Stimulated activated naive B cell treated with anti-CD40 and anti-IgM and Interleukin-4, amounts not matched to agents 10 μg/mL and 1 μg/mL and 100 μg/mL, for 72 hours (primary cell): ENCODE data around the gene IQCK.

Source experiments
- ATAC-seq, 2 donors: fragments of 150-1000 bp; cut with Tn5 transposase; replicated peaks; 2 replicates each; pipeline ENCODE4 v1.10.0; 2021; ENCODE audit warnings: moderate library complexity in 1 of 2
- DNase-seq: peaks from one replicate; pipeline ENCODE4 v3.0.0; 2021
- H3K27ac Mint-ChIP-seq: one replicate; pipeline ENCODE4 v1.8.0; 2022; ENCODE audit warnings: mild to moderate bottlenecking, mixed read lengths
- H3K27me3 Mint-ChIP-seq, 2 donors: one replicate each; pipeline ENCODE4 v1.8.0; 2022; ENCODE audit warnings: mixed read lengths in 2 of 2
- H3K36me3 Mint-ChIP-seq, 2 donors: one replicate each; pipeline ENCODE4 v1.8.0; 2022; ENCODE audit warnings: mixed read lengths in 2 of 2, mild to moderate bottlenecking in 1 of 2
- H3K4me1 Mint-ChIP-seq, 2 donors: one replicate each; pipeline ENCODE4 v1.8.0; 2022; ENCODE audit warnings: mixed read lengths in 2 of 2, mild to moderate bottlenecking in 1 of 2
- H3K4me3 Mint-ChIP-seq, 2 donors: one replicate each; pipeline ENCODE4 v1.8.0; 2022; ENCODE audit warnings: mild to moderate bottlenecking in 2 of 2, mixed read lengths in 2 of 2, moderate library complexity in 1 of 2
- H3K9me3 Mint-ChIP-seq, 2 donors: one replicate each; pipeline ENCODE4 v1.8.0; 2022; ENCODE audit warnings: mixed read lengths in 2 of 2, mild to moderate bottlenecking in 1 of 2

Gene IQCK

DNA sequence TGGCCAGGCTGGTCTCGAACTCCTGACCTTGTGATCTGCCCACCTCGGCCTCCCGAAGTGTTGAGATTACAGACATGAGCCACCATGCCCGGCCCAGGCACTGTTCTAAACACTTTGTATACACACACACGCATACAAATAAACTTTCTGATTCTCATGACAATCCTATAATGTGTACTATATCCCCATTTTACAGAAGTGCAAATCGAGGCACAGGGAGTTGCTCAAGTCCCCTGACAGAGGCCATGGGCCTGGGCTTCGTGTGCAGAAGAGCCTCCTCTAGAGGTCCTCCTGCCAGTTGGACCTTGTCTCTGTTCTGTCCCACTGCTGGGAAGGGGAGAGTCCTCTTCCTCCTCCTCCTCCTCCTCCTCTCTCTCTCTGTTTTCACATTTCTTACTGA lies 176.5 kb downstream of the IQCK start:
- no peak overlapping the region for H3K27ac Mint-ChIP-seq
- peaks cover 24% of the 10 kb centered on the region in 2 donors for H3K27me3 Mint-ChIP-seq
- no peaks in the 10 kb centered on the region for H3K9me3 Mint-ChIP-seq
- DNase-seq (no peak), ATAC-seq (no peak)
- no peaks in the 10 kb centered on the region for H3K36me3 Mint-ChIP-seq
- peaks cover 2 to 6% of the 10 kb centered on the region in 2 donors for H3K4me1 Mint-ChIP-seq
- H3K4me3 Mint-ChIP-seq, result no peak overlapping the region

GRCh38 chr16:19896951-19897350 lies 178.9 kb downstream of the IQCK start:
- Mint-ChIP-seq H3K4me1 (peaks cover 2 to 6% of the 10 kb centered on the region in 2 donors), H3K36me3 (no peaks in the 10 kb centered on the region), H3K27me3 (peaks cover 24 to 28% of the 10 kb centered on the region in 2 donors), H3K9me3 (no peaks in the 10 kb centered on the region), H3K27ac (no peak overlapping the region), H3K4me3 (no peak overlapping the region)
- ATAC-seq (no peak), DNase-seq (no peak)

- Mint-ChIP-seq H3K36me3 (no peaks in the 10 kb centered on the region), H3K27ac (no peak overlapping the region), H3K9me3 (peaks cover 2 to 4% of the 10 kb centered on the region in 2 donors), H3K27me3 (peaks cover 23 to 28% of the 10 kb centered on the region in 2 donors), H3K4me3 (no peak overlapping the region), H3K4me1 (peaks cover 2 to 6% of the 10 kb centered on the region in 2 donors)
- no peak for ATAC-seq
- no peak for DNase-seq
These were observed 180.1 kb downstream of the IQCK start for GRCh38 chr16:19898166-19898565.

DNA sequence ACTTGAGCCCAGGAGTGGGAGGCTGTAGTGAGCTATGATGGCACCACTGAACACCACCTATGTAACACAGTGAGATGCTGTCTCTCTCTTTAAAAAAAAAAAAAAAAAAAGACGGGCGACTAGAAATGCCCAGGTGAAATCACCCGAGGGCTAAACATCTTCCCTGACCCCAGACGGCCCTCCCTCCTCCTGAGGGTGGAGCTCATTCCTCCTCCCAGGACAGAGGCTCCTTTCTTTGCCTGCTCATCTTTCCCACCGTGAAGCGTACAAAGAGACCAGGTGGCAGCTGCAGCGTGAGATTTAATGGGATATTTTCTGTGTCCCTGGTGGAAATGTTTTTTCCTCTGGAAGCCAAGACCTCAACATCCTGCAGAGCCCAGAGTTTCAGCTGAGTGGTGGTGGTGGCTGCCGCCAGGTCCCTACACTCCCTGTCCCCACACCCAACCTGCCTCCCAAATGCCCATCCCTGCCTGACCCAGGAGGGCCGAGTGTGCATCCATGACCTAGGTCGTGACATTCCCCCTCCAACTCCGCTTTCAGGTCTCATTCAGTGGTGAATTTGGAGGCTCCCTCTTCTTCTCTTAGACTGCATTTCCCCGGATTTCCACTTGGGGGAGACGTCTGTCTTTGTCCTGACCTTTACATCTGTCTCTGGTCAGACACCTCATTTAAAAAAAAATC lies 181.0 kb downstream of the IQCK start:
- ATAC-seq, result peak; percentile 69 to 74
- Mint-ChIP-seq H3K36me3 (no peaks in the 10 kb centered on the region), H3K4me3 (no peak overlapping the region), H3K9me3 (peaks cover 2 to 4% of the 10 kb centered on the region in 2 donors), H3K27ac (no peak overlapping the region), H3K27me3 (peaks cover 21 to 28% of the 10 kb centered on the region in 2 donors), H3K4me1 (peaks cover 2 to 6% of the 10 kb centered on the region in 2 donors)
- DNase-seq, result no peak

- ATAC-seq (peak in 1 of 2 donors; percentile 2), DNase-seq (no peak)
- no peaks in the 10 kb centered on the region for H3K36me3 Mint-ChIP-seq
- peaks cover 21 to 28% of the 10 kb centered on the region in 2 donors for H3K27me3 Mint-ChIP-seq
- H3K27ac Mint-ChIP-seq, result no peak overlapping the region
- no peak overlapping the region for H3K4me3 Mint-ChIP-seq
- H3K9me3 Mint-ChIP-seq, result peaks cover 2 to 4% of the 10 kb centered on the region in 2 donors
- peaks cover 2 to 6% of the 10 kb centered on the region in 2 donors for H3K4me1 Mint-ChIP-seq
These were observed 181.5 kb downstream of the IQCK start for GRCh38 chr16:19899605-19899955.

GRCh38 chr16:19901164-19901563 lies 183.1 kb downstream of the IQCK start:
- peaks cover 2 to 4% of the 10 kb centered on the region in 2 donors for H3K9me3 Mint-ChIP-seq
- peaks cover 21 to 28% of the 10 kb centered on the region in 2 donors for H3K27me3 Mint-ChIP-seq
- no peak for DNase-seq
- peaks cover 2 to 6% of the 10 kb centered on the region in 2 donors for H3K4me1 Mint-ChIP-seq
- no peaks in the 10 kb centered on the region for H3K36me3 Mint-ChIP-seq
- no peak overlapping the region for H3K27ac Mint-ChIP-seq
- no peak overlapping the region for H3K4me3 Mint-ChIP-seq
- no peak for ATAC-seq

GRCh38 chr16:19907161-19907992 lies 189.3 kb downstream of the IQCK start:
- H3K9me3 Mint-ChIP-seq, result peaks cover 4 to 6% of the 10 kb centered on the region in 2 donors
- peaks cover 24 to 25% of the 10 kb centered on the region in 2 donors for H3K27me3 Mint-ChIP-seq
- no peak overlapping the region for H3K4me3 Mint-ChIP-seq

More at GRCh38 chr16:19907161-19907992, 189.3 kb downstream of the IQCK start:
- no peaks in the 10 kb centered on the region for H3K36me3 Mint-ChIP-seq
- peaks cover 4 to 11% of the 10 kb centered on the region in 2 donors for H3K4me1 Mint-ChIP-seq
- peak; percentile 69 for DNase-seq
- no peak overlapping the region for H3K27ac Mint-ChIP-seq
- peak; percentile 96 to 98 for ATAC-seq
